Activated naive CD4-positive, alpha-beta T cell treated with anti-CD3 and anti-CD28 coated beads, Interleukin-2, amount 10 ng/mL, durations not matched to agents 5 hours and 36 hours (primary cell): ENCODE measurements around the gene C8G. TPM values are rescaled to one million over a fixed set of nuclear protein-coding genes. Genes with fewer than 3 reads are reported as not detected.

Experiments used
- total RNA-seq, 2 experiments: library from RNA; stranded (reverse); gene quantifications; one replicate each; pipeline ENCODE4 v1.2.3, GENCODE V29; 2021

The C8G gene
- total RNA-seq: 1 to 10 TPM in 1 of 2 experiments, under 1 TPM in 1; 0.98 to 1.2 TPM

DNA sequence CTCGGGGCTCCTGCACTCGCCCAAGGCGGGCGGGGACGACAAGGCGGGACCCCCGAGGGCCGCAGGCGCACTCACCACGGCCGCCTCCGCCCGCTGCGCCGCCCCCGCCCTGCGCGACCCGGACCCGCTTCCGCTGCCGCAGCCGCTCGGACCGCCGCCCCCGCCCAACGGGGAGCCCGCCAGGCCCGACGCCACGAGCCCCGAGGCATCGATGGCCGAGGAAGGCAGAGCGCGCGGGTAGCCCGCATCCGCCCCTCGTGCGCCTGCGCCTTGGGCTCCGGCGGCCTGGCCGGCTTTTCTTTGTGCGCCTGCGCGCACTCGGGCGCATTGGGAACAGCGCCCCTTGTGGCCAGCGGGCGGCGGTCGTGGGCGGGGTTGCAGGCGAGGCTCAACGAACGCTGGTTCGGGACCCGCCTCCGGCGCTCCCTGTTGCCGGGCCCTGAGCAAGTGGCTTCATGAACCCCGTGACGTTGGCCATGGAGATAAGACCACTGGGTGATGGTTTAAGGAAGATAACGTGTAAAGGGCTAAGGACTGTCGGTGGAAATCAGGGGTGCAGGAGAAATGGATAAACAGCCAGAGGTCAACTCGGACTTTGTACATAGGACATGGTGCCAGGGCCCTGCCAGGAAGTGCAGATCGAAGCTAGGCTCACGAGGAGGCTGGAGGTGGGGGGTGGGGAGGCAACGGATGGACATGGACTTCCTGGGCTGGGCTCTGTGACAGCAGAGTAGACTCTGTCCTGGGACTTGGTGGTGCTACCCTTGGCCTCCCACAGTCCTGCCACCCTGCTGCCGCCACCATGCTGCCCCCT lies at the start of gene C8G, which contains the start of gene FBXW5:
Gene C8G (plus strand): TSS at position 725 of the 814 bp plus-strand sequence. CDS start 78 bp downstream, at position 803.
Gene FBXW5 (minus strand): TSS at position 220 of the 814 bp plus-strand sequence. CDS start 655 bp downstream, outside the sequence.

DNA sequence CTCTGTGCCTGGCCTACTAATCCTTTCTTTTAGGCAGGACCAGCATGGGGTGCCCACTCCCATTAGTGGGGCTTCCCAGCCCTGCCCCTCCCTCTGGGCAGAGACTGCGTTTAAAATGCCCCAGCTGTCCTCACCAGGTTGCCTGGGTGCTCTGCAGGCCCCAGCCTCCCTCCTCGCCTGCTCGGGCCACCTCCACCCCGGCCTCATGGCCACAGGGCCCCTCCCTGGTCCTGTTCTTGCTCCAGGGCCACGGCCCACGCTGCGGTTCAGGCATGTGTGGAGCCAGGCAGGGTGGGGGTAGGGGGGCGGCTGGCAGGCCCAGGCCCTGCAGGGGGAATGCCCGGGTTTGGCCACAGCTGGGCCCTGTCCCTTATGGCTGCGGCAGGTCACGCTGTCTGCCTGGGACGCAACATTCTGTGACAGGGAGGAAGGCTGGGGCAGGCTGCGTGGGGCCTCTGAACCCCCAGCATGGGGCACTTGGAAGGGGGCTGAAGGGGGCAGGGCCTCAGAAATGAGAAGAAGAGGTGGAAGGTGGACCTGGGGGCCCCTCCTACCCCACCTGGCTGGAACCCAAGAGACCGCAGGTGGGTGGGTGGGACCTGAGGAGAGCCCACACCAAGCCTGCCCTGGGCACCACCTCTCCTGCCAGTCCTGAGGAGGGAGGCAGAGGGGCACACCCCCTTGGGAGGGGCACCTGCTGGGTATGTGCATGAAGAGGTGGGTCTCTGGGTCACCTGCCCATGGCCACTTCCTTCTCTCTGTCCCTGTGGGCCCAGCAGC lies 6.7 kb downstream of the C8G start, which contains the start of gene LCN12:
Gene LCN12 (plus strand): TSS at position 733 of the 780 bp plus-strand sequence. CDS start 55 bp downstream, outside the sequence.

GRCh38 chr9:136977223-136977622 lies 32.2 kb downstream of the C8G start, which contains the start of gene PTGDS:
Gene PTGDS (plus strand): TSS chr9:136977504. CDS start chr9:136977579, 75 bp downstream.

DNA sequence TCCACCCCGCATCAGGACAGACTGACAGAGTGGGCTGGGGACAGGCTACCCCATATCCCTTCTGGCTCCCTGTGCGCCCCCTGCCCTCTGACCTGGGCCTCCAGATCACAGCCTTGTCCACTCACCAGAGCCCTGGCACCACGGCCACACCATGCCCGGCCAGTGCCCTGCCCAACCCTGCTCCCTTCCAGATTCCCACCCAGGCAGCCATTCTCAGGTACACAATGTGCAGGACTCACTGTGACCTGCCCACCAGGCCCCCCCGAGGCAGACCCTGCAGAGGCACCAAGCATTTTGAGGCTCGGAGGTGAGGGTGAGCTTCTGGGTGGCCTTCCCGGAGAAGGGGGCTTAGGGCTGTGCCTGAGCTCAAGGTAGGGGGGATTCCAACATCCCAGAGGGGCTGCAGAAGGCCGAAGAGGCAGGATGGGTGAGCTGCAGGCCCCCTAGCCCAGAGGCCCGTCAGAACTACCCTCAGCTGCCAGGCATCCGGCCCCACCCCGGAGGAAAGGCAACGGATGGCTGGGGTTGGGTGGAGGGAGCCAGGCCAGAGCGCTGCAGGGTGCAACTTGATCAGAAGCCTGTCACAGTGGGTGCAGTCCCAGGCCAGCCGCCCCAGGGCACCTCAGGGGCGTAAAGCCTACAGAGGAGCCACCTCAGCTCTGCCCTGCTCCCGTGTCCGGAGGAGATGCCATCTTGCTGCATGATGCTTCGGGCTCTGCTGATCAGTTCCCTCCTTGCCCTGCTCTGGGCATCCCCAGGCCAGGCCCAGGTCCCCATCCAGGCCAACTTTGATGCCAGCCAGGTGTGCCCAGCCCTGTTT lies 37.4 kb downstream of the C8G start, which contains the start of gene LCNL1:
Gene LCNL1 (plus strand): TSS at position 762 of the 820 bp plus-strand sequence. CDS start 594 bp downstream, outside the sequence.

GRCh38 chr9:136991993-136992818 lies 47.2 kb downstream of the C8G start, which contains the start of gene PAXX:
Gene PAXX (plus strand): TSS chr9:136992422. CDS start chr9:136992444, 22 bp downstream.

Other genes starting within 250 kb of the C8G start
- gene DIPK1B, start 232.7 kb upstream of the C8G start, total RNA-seq: under 1 TPM; 0.10 to 0.23 TPM
- under 1 TPM in 1 of 2 experiments, not detected in 1; 0.08 TPM for gene LCN10, start 202.3 kb upstream of the C8G start, total RNA-seq
- gene LCN6, start 196.7 kb upstream of the C8G start, total RNA-seq: not detected
- not detected for gene LCN8, start 187.0 kb upstream of the C8G start, total RNA-seq
- not detected for gene LCN15, start 180.7 kb upstream of the C8G start, total RNA-seq
- gene TMEM141, start 153.9 kb upstream of the C8G start, total RNA-seq: 10 to 100 TPM; 33.4 to 35.3 TPM
- gene CCDC183, start 148.9 kb upstream of the C8G start, total RNA-seq: under 1 TPM; 0.46 to 0.76 TPM
- 10 to 100 TPM; 89.0 to 92.1 TPM for gene RABL6, start 137.3 kb upstream of the C8G start, total RNA-seq
- gene AJM1, start 102.8 kb upstream of the C8G start, total RNA-seq: 1 to 10 TPM; 5.6 to 5.9 TPM
- gene PHPT1, start 95.8 kb upstream of the C8G start, total RNA-seq: 10 to 100 TPM; 86.7 to 87.5 TPM
- 10 to 100 TPM; 13.4 to 14.6 TPM for gene MAMDC4, start 92.9 kb upstream of the C8G start, total RNA-seq
- gene EDF1, start 78.9 kb upstream of the C8G start, total RNA-seq: 100 to 1,000 TPM; 316 to 330 TPM
- gene TRAF2, start 58.7 kb upstream of the C8G start, total RNA-seq: 10 to 100 TPM; 35.4 to 41.7 TPM
- gene FBXW5, start 505 bp upstream of the C8G start, total RNA-seq: 100 to 1,000 TPM; 104 to 108 TPM
- 1 to 10 TPM; 2.4 to 2.8 TPM for gene LCN12, start 7.0 kb downstream of the C8G start, total RNA-seq
- 10 to 100 TPM; 13.2 to 17.8 TPM for gene PTGDS, start 32.3 kb downstream of the C8G start, total RNA-seq
- under 1 TPM; 0.58 to 0.60 TPM for gene LCNL1, start 37.8 kb downstream of the C8G start, total RNA-seq
- gene PAXX, start 47.2 kb downstream of the C8G start, total RNA-seq: 10 to 100 TPM; 69.6 to 74.6 TPM
- gene CLIC3, start 51.3 kb downstream of the C8G start, total RNA-seq: 1 to 10 TPM; 4.5 to 4.6 TPM
- 10 to 100 TPM; 41.1 to 42.6 TPM for gene ABCA2, start 83.0 kb downstream of the C8G start, total RNA-seq
- gene FUT7, start 86.8 kb downstream of the C8G start, total RNA-seq: 1 to 10 TPM; 1.7 to 2.4 TPM
- gene NPDC1, start 100.9 kb downstream of the C8G start, total RNA-seq: 10 to 100 TPM; 79.2 to 82.7 TPM
- gene ENTPD2, start 108.8 kb downstream of the C8G start, total RNA-seq: under 1 TPM; 0.25 to 0.36 TPM
- 10 to 100 TPM; 24.5 to 25.2 TPM for gene SAPCD2, start 125.3 kb downstream of the C8G start, total RNA-seq
- gene UAP1L1, start 132.3 kb downstream of the C8G start, total RNA-seq: 10 to 100 TPM; 38.3 to 40.2 TPM
- gene MAN1B1, start 141.7 kb downstream of the C8G start, total RNA-seq: 10 to 100 TPM; 56.7 to 57.8 TPM
- 100 to 1,000 TPM; 276 to 289 TPM for gene DPP7, start 169.5 kb downstream of the C8G start, total RNA-seq
- gene GRIN1, start 193.9 kb downstream of the C8G start, total RNA-seq: not detected
- not detected for gene LRRC26, start 224.8 kb downstream of the C8G start, total RNA-seq
- gene TMEM210, start 226.8 kb downstream of the C8G start, total RNA-seq: not detected
- 10 to 100 TPM; 62.9 to 65.5 TPM for gene ANAPC2, start 243.3 kb downstream of the C8G start, total RNA-seq
- 10 to 100 TPM; 67.9 to 68.4 TPM for gene SSNA1, start 243.4 kb downstream of the C8G start, total RNA-seq